UCSD-AML1 (cell line): Measurements from ENCODE around the gene KIF5A.
"Not testable (repeated sequence)": the region's sequence is repeated elsewhere in the genome, so short reads cannot be mapped to it uniquely, and the experiment has no call there.

Experiments
- DNase-seq: peaks from one replicate; lab custom pipeline; 2025; ENCODE audit not compliant: unreplicated experiment; lab: John Stamatoyannopoulos, UW

Gene KIF5A

GRCh38 chr12:57581802-57582201 lies 32.0 kb downstream of the KIF5A start:
- no peak for DNase-seq

GRCh38 chr12:57582440-57582839 lies 32.6 kb downstream of the KIF5A start:
- no peak for DNase-seq

- DNase-seq, result peak; percentile 34
Observed at GRCh38 chr12:57583008-57583831, 33.4 kb downstream of the KIF5A start.

GRCh38 chr12:57584050-57584449 lies 34.2 kb downstream of the KIF5A start:
- DNase-seq, result no peak

GRCh38 chr12:57584690-57585089 lies 34.8 kb downstream of the KIF5A start:
- DNase-seq, result no peak

GRCh38 chr12:57585156-57585555 lies 35.3 kb downstream of the KIF5A start:
- DNase-seq, result no peak

- no peak for DNase-seq
Observed at GRCh38 chr12:57586128-57586527, 36.3 kb downstream of the KIF5A start.

- no peak for DNase-seq
Observed at GRCh38 chr12:57586832-57587429, 37.1 kb downstream of the KIF5A start.

- not testable (repeated sequence) for DNase-seq
Observed at GRCh38 chr12:57588951-57589610, 39.2 kb downstream of the KIF5A start.

- DNase-seq, result no peak
Observed at GRCh38 chr12:57590479-57590863, 40.6 kb downstream of the KIF5A start.

GRCh38 chr12:57590864-57591781 lies 41.3 kb downstream of the KIF5A start, which contains the start of gene PIP4K2C:
PIP4K2C (plus strand) TSS chr12:57591192; CDS start chr12:57591290, 98 bp downstream.
- DNase-seq, result peak; percentile 84

GRCh38 chr12:57591782-57592325 lies 42.0 kb downstream of the KIF5A start:
- DNase-seq, result no peak

GRCh38 chr12:57592551-57593165 lies 42.8 kb downstream of the KIF5A start:
- no peak for DNase-seq

GRCh38 chr12:57593187-57593586 lies 43.3 kb downstream of the KIF5A start:
- no peak for DNase-seq

GRCh38 chr12:57600395-57600794 lies 50.6 kb downstream of the KIF5A start:
- DNase-seq, result no peak

- no peak for DNase-seq
Observed at GRCh38 chr12:57602544-57602943, 52.7 kb downstream of the KIF5A start.

- DNase-seq, result no peak
Observed at GRCh38 chr12:57603324-57603723, 53.5 kb downstream of the KIF5A start.

GRCh38 chr12:57603815-57604453 lies 54.1 kb downstream of the KIF5A start:
- no peak for DNase-seq

- no peak for DNase-seq
Observed at GRCh38 chr12:57604454-57604991, 54.7 kb downstream of the KIF5A start, which contains the start of gene DTX3. DTX3 (plus strand) TSS chr12:57604824; CDS start chr12:57606518, 1,694 bp downstream.
